Trophoblast cell (in vitro differentiated cells and primary cell): ENCODE data around the gene NUP62.

ENCODE experiments used
- DNase-seq, 2 donors: peaks; one replicate each; pipeline ENCODE4 v3.0.0-alpha.2; 2016
- H2AFZ ChIP-seq: 2 replicates; pipeline ENCODE4 v1.6.1; 2013; ENCODE audit warnings: low read length, moderate library complexity, mild to moderate bottlenecking; ENCODE audit not compliant: insufficient read depth, poor library complexity
- H2AK5ac ChIP-seq: 2 replicates; pipeline ENCODE4 v1.6.1; 2013; ENCODE audit warnings: mild to moderate bottlenecking, low read length
- H2BK120ac ChIP-seq: 2 replicates; pipeline ENCODE4 v1.6.1; 2013; ENCODE audit warnings: low read length, mild to moderate bottlenecking, moderate library complexity; ENCODE audit not compliant: insufficient read depth, poor library complexity
- H2BK12ac ChIP-seq: 2 replicates; pipeline ENCODE4 v1.6.1; 2013; ENCODE audit warnings: mild to moderate bottlenecking, low read length, moderate library complexity
- H2BK5ac ChIP-seq: 2 replicates; pipeline ENCODE4 v1.6.1; 2013; ENCODE audit warnings: low read length, low read depth, moderate library complexity, mild to moderate bottlenecking; ENCODE audit not compliant: poor library complexity
- H3K14ac ChIP-seq: 2 replicates; pipeline ENCODE4 v1.6.1; 2013; ENCODE audit warnings: mild to moderate bottlenecking, low read length
- H3K18ac ChIP-seq: 2 replicates; pipeline ENCODE4 v1.6.1; 2013; ENCODE audit warnings: mild to moderate bottlenecking, low read length
- H3K23ac ChIP-seq: 2 replicates; pipeline ENCODE4 v1.6.1; 2013; ENCODE audit warnings: low read length
- H3K27ac ChIP-seq: 2 replicates; pipeline ENCODE4 v1.5.1; 2013; ENCODE audit warnings: low read depth, mild to moderate bottlenecking, inconsistent platforms, low read length, moderate library complexity
- H3K27me3 ChIP-seq: 2 replicates; pipeline ENCODE4 v1.6.1; 2013; ENCODE audit warnings: inconsistent platforms, mild to moderate bottlenecking, low read length, moderate library complexity; ENCODE audit not compliant: insufficient read depth
- H3K36me3 ChIP-seq, 2 experiments: 1 replicate in 1 of 2; 2 replicates in 1 of 2; pipeline ENCODE4 v1.6.1; 2013; ENCODE audit warnings: low read length in 2 of 2, mild to moderate bottlenecking in 2 of 2, moderate library complexity in 1 of 2; ENCODE audit not compliant: insufficient read depth in 2 of 2, control insufficient read depth in 1 of 2
- H3K4ac ChIP-seq: 2 replicates; pipeline ENCODE4 v1.6.1; 2013; ENCODE audit warnings: low read depth, mild to moderate bottlenecking, low read length, moderate library complexity
- H3K4me1 ChIP-seq, 2 experiments: 1 replicate in 1 of 2; 2 replicates in 1 of 2; pipeline ENCODE4 v1.6.1; 2013; ENCODE audit warnings: low read length in 2 of 2, mild to moderate bottlenecking in 2 of 2, moderate library complexity in 1 of 2; ENCODE audit not compliant: insufficient read depth in 2 of 2, control insufficient read depth in 1 of 2
- H3K4me2 ChIP-seq: 2 replicates; pipeline ENCODE4 v1.6.1; 2013; ENCODE audit warnings: inconsistent platforms, mild to moderate bottlenecking, low read length, moderate library complexity
- H3K4me3 ChIP-seq: 2 replicates; pipeline ENCODE4 v1.5.1; 2013; ENCODE audit warnings: mild to moderate bottlenecking, low read depth, low read length, inconsistent platforms
- H3K79me1 ChIP-seq: one replicate; pipeline ENCODE4 v1.6.1; 2013; ENCODE audit warnings: low read length
- H3K79me2 ChIP-seq: 2 replicates; pipeline ENCODE4 v1.6.1; 2013; ENCODE audit warnings: low read length, mild to moderate bottlenecking; ENCODE audit not compliant: control insufficient read depth, insufficient read depth, poor library complexity
- H3K9ac ChIP-seq: 2 replicates; pipeline ENCODE4 v1.6.1; 2013; ENCODE audit warnings: mild to moderate bottlenecking, low read length
- H3K9me3 ChIP-seq: 2 replicates; pipeline ENCODE4 v1.6.1; 2013; ENCODE audit warnings: low read depth, mild to moderate bottlenecking, control low read depth, inconsistent platforms, low read length; ENCODE audit not compliant: insufficient read depth
- H4K12ac ChIP-seq: 2 replicates; pipeline ENCODE4 v1.6.1; 2013; ENCODE audit warnings: low read depth, mild to moderate bottlenecking, low read length, moderate library complexity
- H4K8ac ChIP-seq: 2 replicates; pipeline ENCODE4 v1.6.1; 2013; ENCODE audit warnings: low read depth, mild to moderate bottlenecking, low read length, moderate library complexity
- H4K91ac ChIP-seq: one replicate; pipeline ENCODE4 v1.6.1; 2013; ENCODE audit warnings: low read depth, mild to moderate bottlenecking, low read length, moderate library complexity
- WGBS: extraction: QIAGEN DNeasy Blood & Tissue Kit; methylation state at CpG from one replicate; pipeline ENCODE4 v1.1.7; 2013; ENCODE audit warnings: missing lambda C conversion rate; ENCODE audit not compliant: insufficient read length, insufficient coverage; ENCODE audit errors: extremely low coverage; 5-methylcytosine and 5-hydroxymethylcytosine counted together

Gene NUP62

GRCh38 chr19:49877020-49877878 lies 52.1 kb downstream of the NUP62 start, which contains the start of the genes AKT1S1 and TBC1D17:
TSS of gene AKT1S1 (minus strand) at chr19:49877355. CDS start at chr19:49873295, 4,060 bp downstream.
TSS of gene TBC1D17 (plus strand) at chr19:49877702. CDS start at chr19:49877724, 22 bp downstream.
- peak within 1 kb of the TSS; percentile 95 for H2BK5ac ChIP-seq
- peak within 1 kb of the TSS; percentile 98 for H4K8ac ChIP-seq
- H2BK12ac ChIP-seq: no peak within 1 kb of the TSS
- no peaks in the 10 kb centered on the region for H3K27me3 ChIP-seq
- H3K36me3 ChIP-seq: peaks cover 41 to 42% of the 10 kb centered on the region in 2 experiments
- H4K91ac ChIP-seq: peak within 1 kb of the TSS; percentile 95
- peak; percentile 100 for DNase-seq
- H3K9ac ChIP-seq: peak within 1 kb of the TSS; percentile 92
- peak within 1 kb of the TSS; percentile 89 for H3K4ac ChIP-seq
- no peak within 1 kb of the TSS for H3K23ac ChIP-seq
- H3K14ac ChIP-seq: peak within 1 kb of the TSS; percentile 96
- peaks cover 6 to 12% of the 10 kb centered on the region in 2 experiments for H3K4me1 ChIP-seq
- peak within 1 kb of the TSS; percentile 82 for H2AFZ ChIP-seq
- peaks cover 20% of the 10 kb centered on the region for H3K79me2 ChIP-seq
- no CpG with 5 or more reads among the region's 61 CpGs for WGBS
- no peaks in the 10 kb centered on the region for H3K9me3 ChIP-seq
- H2BK120ac ChIP-seq: peak within 1 kb of the TSS; percentile 97
- H2AK5ac ChIP-seq: peak within 1 kb of the TSS; percentile 83
- peak within 1 kb of the TSS; percentile 88 for H3K18ac ChIP-seq
- peak within 1 kb of the TSS; percentile 84 for H4K12ac ChIP-seq
- peaks cover 21% of the 10 kb centered on the region for H3K79me1 ChIP-seq
- peak within 1 kb of the TSS; percentile 99 for H3K4me3 ChIP-seq
- H3K27ac ChIP-seq: peak within 1 kb of the TSS; percentile 94
- peak within 1 kb of the TSS; percentile 94 for H3K4me2 ChIP-seq

GRCh38 chr19:49876422-49877019 lies 52.8 kb downstream of the NUP62 start:
- WGBS: no CpG with 5 or more reads among the region's 46 CpGs
- peak; percentile 99 for DNase-seq
- Histone ChIP-seq H3K18ac (peak overlapping the region; percentile 88), H4K12ac (peak overlapping the region; percentile 84), H3K79me1 (peaks cover 21% of the 10 kb centered on the region), H3K14ac (peak overlapping the region; percentile 96), H4K8ac (peak overlapping the region; percentile 98), H3K23ac (no peak overlapping the region), H2AK5ac (peak overlapping the region; percentile 83), H3K27ac (peak overlapping the region; percentile 92), H3K9me3 (no peaks in the 10 kb centered on the region), H3K36me3 (peaks cover 39 to 42% of the 10 kb centered on the region in 2 experiments), H4K91ac (peak overlapping the region; percentile 94), H3K27me3 (no peaks in the 10 kb centered on the region), H3K9ac (peak overlapping the region; percentile 92), H3K4me1 (peaks cover 6 to 12% of the 10 kb centered on the region in 2 experiments), H2BK5ac (peak overlapping the region; percentile 95), H2BK12ac (no peak overlapping the region), H3K4ac (peak overlapping the region; percentile 89), H3K4me2 (peak overlapping the region; percentile 94), H3K79me2 (peaks cover 20% of the 10 kb centered on the region), H2AFZ (peak overlapping the region; percentile 71), H2BK120ac (peak overlapping the region; percentile 97), H3K4me3 (peak overlapping the region; percentile 99)

- H3K79me1 ChIP-seq: peaks cover 21% of the 10 kb centered on the region
- H3K9me3 ChIP-seq: no peaks in the 10 kb centered on the region
- peaks cover 6 to 12% of the 10 kb centered on the region in 2 experiments for H3K4me1 ChIP-seq
- no peaks in the 10 kb centered on the region for H3K27me3 ChIP-seq
- peak overlapping the region; percentile 92 for H3K9ac ChIP-seq
- H4K12ac ChIP-seq: peak overlapping the region; percentile 84
- H2AFZ ChIP-seq: peak overlapping the region; percentile 71
- H3K36me3 ChIP-seq: peaks cover 38 to 42% of the 10 kb centered on the region in 2 experiments
- H3K18ac ChIP-seq: peak overlapping the region; percentile 88
- H4K8ac ChIP-seq: peak overlapping the region; percentile 98
- peak overlapping the region; percentile 94 for H4K91ac ChIP-seq
- peaks cover 20% of the 10 kb centered on the region for H3K79me2 ChIP-seq
- peak overlapping the region; percentile 99 for H3K4me3 ChIP-seq
- peak overlapping the region; percentile 96 for H3K14ac ChIP-seq
- peak overlapping the region; percentile 66 for H3K4ac ChIP-seq
- H2BK12ac ChIP-seq: no peak overlapping the region
- peak overlapping the region; percentile 83 for H2AK5ac ChIP-seq
- H3K4me2 ChIP-seq: peak overlapping the region; percentile 94
- H3K27ac ChIP-seq: peak overlapping the region; percentile 92
- DNase-seq: peak in 1 of 2 donors; percentile 39
- peak overlapping the region; percentile 88 for H2BK5ac ChIP-seq
- peak overlapping the region; percentile 97 for H2BK120ac ChIP-seq
- H3K23ac ChIP-seq: no peak overlapping the region
- no CpG with 5 or more reads among the region's 28 CpGs for WGBS
Measured at GRCh38 chr19:49875857-49876421, 53.4 kb downstream of the NUP62 start.

GRCh38 chr19:49875177-49875576 lies 54.1 kb downstream of the NUP62 start:
- no peak overlapping the region for H3K27ac ChIP-seq
- H3K18ac ChIP-seq: peak overlapping the region; percentile 38
- peak overlapping the region; percentile 84 for H4K12ac ChIP-seq
- peaks cover 21% of the 10 kb centered on the region for H3K79me1 ChIP-seq
- peak overlapping the region; percentile 94 for H3K4me2 ChIP-seq
- H3K14ac ChIP-seq: peak overlapping the region; percentile 96
- peak overlapping the region; percentile 82 for H2AK5ac ChIP-seq
- H3K4me3 ChIP-seq: peak overlapping the region; percentile 11
- H2AFZ ChIP-seq: peak overlapping the region; percentile 14
- peaks cover 20% of the 10 kb centered on the region for H3K79me2 ChIP-seq
- no peak for DNase-seq
- peak overlapping the region; percentile 66 for H3K4ac ChIP-seq
- H3K36me3 ChIP-seq: peaks cover 34 to 38% of the 10 kb centered on the region in 2 experiments
- no peaks in the 10 kb centered on the region for H3K27me3 ChIP-seq
- H3K9ac ChIP-seq: peak overlapping the region; percentile 4
- H3K9me3 ChIP-seq: no peaks in the 10 kb centered on the region
- peak overlapping the region; percentile 97 for H2BK120ac ChIP-seq
- no CpG with 5 or more reads among the region's 4 CpGs for WGBS
- peak overlapping the region; percentile 94 for H4K91ac ChIP-seq
- H4K8ac ChIP-seq: peak overlapping the region; percentile 98
- H2BK12ac ChIP-seq: no peak overlapping the region
- no peak overlapping the region for H3K23ac ChIP-seq
- peaks cover 10 to 20% of the 10 kb centered on the region in 2 experiments for H3K4me1 ChIP-seq
- H2BK5ac ChIP-seq: peak overlapping the region; percentile 88
